Measurements from ENCODE around the gene CCDC12.
"Not testable (repeated sequence)": the region's sequence is repeated elsewhere in the genome, so short reads cannot be mapped to it uniquely, and the experiment has no call there.

CCDC12 gene

DNA sequence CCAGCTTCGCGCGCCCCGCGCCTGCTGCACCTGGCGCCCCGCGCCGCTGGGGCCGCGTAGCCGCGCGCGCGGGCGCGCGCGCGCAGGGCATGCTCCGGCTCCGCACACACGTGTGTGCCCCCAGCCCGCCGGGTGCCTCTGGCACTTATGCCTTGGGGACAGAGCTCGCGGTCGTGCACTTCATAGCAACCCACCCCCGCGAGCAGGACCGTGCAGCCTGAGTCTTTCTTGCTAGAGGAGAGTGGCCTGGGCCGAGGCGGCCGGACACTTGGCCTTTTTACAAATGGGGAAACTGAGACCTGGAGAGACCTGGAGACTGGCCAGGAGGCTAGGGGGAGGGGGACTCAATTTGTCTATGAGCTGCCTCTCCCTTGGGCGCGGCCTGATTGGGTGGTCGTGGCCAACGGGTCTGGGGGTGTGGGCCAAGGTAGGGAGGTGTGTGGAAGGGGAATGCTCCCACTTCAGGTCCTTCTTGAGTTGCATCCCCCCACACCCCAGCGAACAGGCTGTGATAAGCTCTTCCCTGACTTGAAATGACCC, 3.5 kb upstream of the CCDC12 start:
- DNase-seq (ENCODE audit: low read depth), result no peak

DNA sequence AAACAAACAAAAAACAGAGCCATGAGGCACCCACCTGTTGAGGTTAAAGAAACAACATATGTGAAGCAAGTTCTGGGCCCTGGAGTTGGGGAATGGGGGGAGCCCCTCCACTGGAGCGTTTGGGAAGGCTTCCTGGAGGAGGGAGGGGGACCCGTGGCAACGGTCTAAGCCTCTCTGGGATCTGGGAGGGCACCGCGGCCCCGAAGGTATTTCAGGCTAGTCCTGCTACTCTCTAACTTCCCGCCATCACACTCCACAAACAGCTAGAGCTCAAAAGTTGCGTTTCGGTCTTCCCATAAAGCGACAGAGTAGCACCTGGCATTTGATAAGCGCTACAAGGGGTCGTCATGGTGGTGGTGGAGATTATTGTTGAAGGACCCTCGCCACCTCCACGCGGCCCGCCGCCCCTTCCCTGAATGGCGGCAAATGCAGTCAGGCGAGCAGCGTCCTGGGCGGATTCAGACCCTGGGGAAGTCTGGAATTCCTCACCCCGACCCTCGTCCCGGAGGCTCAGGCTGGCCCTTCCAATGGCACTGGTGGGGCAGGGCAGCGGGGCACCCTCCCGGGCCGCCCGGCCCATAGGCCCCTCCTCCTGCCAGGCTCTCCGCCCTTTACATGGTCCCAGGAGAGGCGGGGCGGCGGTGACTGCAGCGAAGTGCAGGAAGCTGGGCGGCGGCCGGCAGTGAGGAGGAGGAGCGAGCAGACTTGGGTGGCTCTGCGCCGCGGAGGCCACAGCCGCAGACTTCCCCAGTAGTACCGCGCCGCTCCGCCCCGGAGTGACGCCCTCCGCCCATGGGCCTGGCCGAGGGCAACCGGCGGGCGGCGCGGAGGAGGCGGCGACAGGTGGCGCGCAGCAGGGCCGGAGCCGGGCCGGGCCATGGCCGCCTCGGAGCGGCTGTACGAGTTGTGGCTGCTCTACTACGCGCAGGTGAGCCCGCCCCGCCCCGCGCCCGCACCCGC, 2.7 kb upstream of the CCDC12 start, which contains the start of gene NBEAL2:
TSS of gene NBEAL2 (plus strand) at position 682 of the 960 bp plus-strand sequence. CDS start at position 878, 196 bp downstream.
- peak; percentile 90 for DNase-seq (ENCODE audit: low read depth)

DNA sequence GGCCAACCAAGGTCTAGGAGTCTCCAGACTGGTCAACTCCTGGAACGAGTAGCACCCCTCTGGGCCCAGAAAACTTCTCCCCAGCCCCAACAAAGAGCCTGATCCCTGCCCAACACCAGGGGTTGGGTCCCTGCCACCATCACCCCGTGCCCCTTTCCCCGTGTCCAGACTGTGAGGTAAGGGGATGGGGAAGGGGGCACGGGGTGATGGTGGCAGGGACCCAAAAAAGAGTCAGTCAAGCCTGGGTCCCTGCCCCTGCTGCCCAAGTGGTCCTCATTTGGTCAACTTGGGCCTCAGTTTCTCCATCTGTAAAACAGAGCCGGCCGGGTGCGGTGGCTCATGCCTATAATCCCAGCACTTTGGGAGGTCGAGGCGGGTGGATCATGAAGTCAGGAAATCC, 1.8 kb upstream of the CCDC12 start:
- no peak for DNase-seq (ENCODE audit: low read depth)

DNA sequence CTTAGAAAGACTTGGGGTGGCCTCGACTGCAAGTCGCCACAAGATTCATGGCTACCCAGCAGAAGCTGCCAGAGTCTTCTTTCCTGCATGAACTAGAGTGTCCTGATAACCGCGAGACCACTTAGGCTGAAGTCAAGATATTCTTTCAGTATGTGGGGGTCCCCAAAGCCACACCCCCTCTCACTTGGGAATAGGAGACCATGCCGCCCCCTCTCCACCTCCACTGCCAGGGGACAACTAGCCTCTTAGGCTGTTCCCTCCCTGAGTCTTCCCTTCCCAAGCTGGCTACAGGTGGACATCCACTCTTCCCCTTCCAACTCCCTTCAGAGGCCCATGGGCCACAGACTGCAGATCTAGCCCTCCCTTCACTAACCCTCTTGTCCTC, 1.3 kb upstream of the CCDC12 start:
- no peak for DNase-seq (ENCODE audit: low read depth)

DNA sequence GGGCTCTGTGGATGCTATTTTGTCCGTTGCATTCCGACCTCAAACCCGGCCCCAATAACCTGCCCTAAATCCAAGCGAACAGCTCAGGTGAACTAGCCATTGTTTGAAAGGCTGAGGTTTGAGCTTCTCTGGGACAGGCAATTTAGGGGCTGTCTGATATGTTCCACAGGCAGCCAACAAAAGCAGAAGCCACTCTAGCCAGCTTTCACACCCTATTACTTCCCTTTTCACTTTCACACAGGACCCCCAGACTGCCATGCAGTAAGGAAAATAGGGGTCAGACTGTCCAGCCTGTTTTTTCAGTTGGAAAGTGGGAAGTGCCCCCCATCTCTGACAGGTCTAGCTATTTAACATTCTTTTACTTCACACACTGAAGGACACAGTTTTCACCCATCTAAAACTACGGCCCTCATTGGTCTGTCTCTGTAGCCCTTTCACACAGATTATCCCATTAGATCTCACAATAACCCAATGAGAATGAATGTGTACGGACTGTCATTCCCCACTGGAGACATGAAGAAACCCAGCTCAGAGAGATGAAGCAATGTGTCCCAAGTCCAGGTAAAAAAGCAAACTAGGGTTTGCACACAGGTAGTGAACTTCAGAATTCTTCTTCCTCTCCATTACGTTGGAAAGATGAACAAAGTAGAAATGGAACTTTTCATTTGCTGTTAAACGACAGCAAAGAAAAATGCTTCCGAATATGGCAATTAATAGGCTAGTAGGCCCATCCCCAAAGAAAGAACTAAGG, 1.9 kb downstream of the CCDC12 start:
- DNase-seq (ENCODE audit: low read depth), result no peak

DNA sequence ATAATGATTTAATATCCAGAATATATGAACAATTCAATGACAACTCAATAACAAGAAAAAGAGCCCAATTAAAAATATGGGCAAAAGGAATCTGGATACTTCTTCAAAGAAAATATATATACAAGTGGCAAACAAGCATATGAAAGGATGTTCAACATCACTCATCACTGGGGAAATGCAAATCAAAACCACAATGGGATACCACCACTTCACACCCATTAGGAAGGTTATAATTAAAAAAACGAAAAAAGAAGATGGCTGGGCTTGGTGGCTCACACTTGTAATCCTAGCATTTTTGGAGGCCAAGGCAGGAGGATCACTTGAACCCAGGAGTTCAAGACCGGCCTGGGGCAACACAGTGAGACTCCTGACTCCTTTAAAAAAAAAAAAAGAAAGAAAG, 4.1 kb downstream of the CCDC12 start:
- no peak for DNase-seq (ENCODE audit: low read depth)

DNA sequence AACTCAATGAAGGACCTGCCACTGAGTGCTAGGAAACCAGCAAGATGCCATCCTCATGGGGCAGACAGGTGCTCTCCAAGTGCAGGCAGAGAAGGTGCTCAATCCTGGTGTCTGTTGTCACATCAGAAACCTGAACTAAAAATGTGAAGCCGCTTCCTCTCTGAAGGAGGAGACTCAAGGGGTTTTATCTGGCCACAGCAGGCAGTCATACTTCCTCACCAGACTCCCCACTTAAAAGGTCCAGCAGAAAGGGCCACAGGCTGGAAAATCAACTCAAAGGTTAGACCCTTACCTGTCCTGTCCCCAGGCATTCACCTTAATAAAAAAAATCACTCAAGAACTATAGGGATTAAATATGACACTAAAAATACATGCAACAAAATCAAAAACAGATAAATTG, 4.8 kb downstream of the CCDC12 start:
- no peak for DNase-seq (ENCODE audit: low read depth)

DNA sequence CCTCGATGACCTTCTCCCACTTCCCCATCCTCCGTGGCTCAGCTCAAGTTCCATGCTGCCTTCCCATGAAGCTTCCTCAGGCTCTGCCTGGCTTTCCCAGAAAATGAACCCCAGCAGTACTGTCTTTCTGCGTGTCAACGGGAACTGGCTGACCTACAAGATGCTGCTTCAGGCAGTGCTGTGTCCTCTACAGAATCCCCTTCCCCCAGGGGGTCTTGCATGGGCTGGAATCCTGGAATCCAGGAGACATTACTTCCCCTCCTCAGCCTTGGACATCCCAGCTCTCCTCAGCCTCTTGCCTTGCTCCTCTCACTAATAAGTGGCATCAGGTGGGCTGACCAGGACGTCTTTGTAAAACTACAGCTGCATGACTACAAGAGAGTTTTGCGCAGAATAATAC, 5.4 kb downstream of the CCDC12 start:
- no peak for DNase-seq (ENCODE audit: low read depth)

DNA sequence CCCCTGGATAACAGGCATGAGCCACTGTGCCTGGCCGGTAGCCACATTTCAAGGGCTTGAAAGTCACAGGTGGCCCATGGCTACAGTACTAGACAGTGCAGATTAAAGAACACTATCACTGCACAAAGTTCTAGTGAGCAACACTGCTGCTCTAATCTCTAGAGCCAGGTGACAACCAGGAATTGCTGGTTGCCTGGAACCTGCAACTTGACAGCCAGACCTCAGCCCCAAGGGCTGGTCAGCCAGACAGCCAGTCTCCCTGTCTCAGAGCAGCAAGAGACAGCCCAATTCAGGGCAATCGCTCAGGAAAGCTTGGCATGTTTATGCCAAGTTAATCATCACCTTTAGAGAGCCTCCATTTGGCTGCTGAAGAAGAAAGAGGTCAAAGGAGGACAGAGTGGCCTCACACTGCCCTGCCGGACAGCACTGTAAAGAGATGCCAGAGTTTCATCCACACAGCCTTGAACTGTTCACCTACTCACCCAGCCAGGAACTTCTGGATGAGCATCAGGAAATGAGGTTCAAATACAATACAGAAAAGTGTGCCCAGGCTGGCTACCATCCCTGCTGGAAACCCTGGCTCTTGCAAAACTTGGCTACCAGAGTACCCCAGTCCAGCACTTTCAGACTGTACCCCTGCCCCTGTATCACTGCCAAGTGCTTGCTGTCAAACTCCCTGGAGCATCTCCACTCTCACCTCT, 6.0 kb downstream of the CCDC12 start:
- no peak for DNase-seq (ENCODE audit: low read depth)

DNA sequence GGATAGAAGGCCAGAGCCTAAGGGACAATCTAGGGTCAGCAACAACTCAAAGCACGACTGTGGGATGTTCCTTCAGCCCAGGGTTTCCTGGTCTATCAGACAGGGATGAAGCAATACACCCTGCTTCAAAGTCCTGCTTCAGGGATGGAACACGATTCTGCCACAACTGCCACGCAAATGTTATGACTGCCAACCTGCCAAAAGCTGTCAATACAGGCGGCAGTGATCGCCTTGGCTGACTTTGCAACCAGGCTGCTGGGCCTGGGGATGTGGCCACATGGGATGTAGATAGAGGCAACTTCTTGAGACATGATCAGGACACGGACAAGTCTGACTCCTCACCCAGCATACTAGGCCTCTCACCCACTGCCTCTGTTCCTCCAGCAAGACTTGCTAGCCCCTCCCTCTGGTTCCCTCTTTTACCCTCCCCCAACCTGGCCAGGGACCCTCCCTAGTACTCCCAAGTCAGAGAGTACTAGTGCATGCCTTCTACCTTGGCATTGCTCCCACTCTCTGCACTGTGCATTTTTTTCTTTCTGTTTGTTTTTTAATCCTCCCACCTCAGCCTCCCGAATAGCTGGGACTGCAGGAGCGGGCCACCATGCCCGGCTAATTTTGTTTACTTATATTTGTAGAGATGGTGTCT, 7.6 kb downstream of the CCDC12 start:
- DNase-seq (ENCODE audit: low read depth), result no peak

DNA sequence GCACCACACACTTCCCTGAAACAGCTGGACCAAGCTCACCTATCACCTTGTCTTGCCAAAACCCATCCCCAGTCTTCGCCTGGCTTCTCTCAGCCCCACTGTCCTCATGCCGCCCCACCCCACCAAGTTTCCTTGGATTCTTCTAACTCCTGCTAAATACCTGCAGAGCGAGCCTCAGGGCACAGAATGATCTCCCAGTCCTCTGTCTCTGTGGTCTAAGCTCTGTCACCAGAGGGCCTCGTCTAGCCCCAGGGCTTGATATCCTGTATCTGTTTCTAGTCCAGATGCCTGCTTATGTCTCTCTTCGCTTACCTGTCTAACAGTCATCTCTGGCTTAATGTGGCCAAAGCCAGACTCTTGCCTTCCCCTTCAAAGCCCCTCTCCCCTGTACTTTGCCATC, 9.7 kb downstream of the CCDC12 start:
- no peak for DNase-seq (ENCODE audit: low read depth)

DNA sequence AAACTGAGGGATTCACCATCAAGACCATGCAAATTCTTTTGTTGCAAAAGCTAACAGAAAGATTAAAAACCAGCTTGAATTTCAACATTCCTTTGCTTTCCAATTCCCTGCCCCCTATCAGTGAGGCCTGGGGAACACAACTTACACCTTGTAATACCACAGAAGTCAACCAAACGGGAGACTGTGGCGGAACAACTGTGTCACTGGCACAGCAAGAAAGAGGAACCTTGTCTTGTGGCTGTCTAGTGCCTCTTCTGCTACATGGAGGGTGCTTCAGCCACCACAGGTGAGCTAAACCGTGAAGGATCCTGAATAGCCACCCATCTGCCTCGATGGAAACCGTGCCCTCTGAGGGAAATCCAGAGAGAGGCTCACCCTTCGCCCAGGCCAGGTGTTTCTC, 11.4 kb downstream of the CCDC12 start:
- DNase-seq (ENCODE audit: low read depth), result no peak

DNA sequence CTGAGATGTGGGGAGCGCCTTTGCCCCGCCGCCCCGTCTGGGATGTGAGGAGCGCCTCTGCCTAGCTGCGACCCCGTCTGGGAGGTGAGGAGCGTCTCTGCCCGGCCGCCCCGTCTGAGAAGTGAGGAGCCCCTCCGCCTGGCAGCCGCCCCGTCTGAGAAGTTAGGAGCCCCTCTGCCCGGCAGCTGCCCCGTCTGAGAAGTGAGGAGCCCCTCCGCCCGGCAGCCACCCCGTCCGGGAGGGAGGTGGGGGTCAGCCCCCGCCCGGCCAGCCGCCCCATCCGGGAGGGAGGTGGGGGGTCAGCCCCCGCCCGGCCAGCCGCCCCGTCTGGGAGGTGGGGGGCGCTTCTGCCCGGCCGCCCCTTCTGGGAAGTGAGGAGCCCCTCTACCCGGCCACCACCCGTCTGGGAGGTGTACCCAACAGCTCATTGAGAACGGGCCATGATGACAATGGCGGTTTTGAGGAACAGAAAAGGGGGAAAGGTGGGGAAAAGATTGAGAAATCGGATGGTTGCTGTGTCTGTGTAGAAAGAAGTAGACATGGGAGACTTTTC, 12.4 kb downstream of the CCDC12 start:
- not testable (repeated sequence) for DNase-seq (ENCODE audit: low read depth)

DNA sequence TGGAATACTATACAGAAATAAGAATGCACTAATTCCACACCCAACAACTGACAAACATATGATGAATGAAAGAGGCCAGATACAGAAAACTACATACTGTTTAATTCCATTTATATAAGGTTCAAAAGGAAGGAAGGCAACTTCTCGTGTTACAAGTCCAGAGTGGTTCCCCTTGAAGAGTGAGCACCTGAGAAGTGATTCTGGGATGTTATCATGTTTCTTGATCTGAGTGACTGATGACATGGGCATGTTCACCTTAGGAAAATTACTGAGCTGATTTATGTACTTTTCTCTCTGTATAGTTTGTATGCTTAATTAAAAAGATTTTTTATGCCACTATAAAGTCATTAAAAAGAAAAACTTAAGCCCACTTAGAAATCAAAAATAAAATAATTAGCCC, 13.6 kb downstream of the CCDC12 start:
- DNase-seq (ENCODE audit: low read depth), result no peak

DNA sequence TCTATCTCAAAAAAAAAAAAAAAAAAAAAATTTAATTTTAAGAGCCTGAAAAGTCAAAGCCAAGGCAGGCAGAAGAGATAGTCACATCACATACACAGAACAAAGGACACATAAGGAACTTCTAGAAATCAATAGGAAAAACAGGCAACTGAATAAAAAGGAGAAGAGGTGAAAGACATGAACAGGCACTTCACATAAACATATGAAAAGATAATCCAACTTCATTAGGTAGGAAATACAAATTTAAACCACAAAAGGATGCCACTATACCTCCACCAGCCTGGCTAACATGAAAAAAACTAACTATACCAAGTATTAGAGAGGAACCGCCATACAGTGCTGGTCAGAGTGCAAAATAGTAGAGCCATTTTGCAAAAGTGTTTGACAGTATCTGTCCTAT, 14.1 kb downstream of the CCDC12 start:
- DNase-seq (ENCODE audit: low read depth), result no peak

DNA sequence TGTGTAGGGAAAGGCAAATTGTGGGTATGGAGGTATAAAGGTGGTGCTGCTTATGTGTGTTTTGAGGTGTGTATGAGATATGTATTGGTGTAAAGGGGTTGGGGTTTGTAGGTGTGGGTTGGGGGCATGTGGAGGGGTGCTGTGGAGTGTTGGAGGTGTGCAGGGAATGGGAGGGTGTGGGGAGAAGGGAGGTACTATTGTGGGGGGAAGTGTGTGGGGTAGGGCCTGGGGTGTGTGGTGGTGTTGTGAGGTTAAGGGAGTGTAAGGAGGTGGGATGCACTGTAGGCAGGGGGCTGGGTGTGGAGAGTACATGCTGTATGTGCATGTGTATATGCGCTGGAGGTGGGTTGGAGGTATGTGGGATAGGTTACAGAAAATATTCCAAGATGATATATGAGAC, 15.7 kb downstream of the CCDC12 start:
- no peak for DNase-seq (ENCODE audit: low read depth)

DNA sequence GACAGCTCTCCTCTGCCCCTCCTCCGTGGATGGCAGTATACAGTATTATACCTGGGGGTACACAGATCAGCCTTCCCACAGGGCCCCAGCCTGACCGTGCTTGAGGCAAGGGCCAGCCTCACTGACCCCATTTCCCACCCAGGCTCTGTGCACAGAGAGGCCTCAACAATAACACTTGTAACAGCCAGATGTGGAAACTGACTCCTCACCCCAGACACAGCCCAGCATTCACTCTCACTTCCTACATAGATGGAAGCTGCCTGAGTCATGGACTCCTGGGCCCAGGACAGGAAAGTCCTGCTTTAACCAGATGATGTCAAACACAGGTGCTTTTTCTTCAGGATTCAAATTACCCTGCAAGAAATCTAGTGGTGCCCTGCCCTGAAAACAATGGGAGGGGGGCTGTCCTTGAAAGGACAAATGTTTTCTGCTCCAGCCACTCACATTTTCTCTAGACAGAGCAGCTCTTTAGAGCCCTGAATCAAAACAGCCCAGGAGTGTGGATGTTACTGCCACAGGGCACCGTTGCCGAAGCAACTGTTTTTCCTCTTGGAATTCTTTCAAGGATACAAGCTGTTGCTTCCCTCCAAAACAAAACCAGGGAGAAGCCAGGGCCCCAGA, 16.4 kb downstream of the CCDC12 start:
- DNase-seq (ENCODE audit: low read depth), result no peak

DNA sequence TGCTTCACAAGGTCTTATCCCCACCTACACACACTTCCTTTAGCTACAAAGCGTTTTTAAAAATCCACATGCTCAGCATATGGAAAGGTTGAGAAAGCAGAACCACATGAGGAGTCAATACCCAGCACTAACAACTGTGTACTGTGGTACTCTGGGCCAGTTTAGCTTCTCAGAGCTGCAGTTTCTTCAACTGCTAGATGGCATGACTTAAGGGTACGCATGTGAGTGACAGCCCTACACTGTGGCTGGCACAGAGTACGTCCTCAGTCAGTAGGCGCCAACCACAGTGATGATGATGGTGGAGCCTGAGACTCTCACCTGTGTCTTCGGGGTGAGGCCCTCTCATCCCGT, 17.4 kb downstream of the CCDC12 start:
- DNase-seq (ENCODE audit: low read depth), result no peak

DNA sequence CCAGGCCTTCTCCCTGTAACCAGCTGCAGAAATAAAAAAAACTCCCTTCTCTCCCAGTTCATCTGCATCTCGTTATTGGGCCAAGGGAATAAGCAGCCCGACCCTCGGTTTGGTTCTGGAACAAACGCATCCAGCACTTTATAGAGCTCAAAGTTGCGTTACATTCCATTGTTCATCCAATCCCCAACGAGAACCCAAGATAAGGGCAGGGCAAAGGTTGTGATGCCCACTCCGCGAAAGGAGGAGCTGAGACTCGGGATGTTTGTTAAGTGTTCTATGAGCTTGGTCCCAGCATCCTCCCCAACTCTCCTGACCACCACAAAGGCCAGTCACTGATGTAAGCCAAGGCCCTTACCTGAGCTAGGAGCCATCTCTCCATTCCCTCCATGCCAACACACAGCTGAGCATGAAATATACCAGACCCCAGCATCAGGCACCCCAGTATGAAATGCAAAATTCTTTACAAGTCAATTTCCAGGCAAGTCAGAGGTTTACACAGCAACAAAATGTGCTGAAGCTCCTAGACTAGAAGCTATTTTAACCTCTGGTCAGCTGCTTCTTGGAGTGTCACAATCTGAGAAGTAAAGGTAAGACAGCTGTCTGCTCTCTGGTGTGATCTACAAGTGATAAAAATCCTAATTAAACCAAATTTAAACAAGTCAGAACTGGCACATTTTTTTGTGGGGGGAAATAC, 17.9 kb downstream of the CCDC12 start:
- DNase-seq (ENCODE audit: low read depth), result no peak

DNA sequence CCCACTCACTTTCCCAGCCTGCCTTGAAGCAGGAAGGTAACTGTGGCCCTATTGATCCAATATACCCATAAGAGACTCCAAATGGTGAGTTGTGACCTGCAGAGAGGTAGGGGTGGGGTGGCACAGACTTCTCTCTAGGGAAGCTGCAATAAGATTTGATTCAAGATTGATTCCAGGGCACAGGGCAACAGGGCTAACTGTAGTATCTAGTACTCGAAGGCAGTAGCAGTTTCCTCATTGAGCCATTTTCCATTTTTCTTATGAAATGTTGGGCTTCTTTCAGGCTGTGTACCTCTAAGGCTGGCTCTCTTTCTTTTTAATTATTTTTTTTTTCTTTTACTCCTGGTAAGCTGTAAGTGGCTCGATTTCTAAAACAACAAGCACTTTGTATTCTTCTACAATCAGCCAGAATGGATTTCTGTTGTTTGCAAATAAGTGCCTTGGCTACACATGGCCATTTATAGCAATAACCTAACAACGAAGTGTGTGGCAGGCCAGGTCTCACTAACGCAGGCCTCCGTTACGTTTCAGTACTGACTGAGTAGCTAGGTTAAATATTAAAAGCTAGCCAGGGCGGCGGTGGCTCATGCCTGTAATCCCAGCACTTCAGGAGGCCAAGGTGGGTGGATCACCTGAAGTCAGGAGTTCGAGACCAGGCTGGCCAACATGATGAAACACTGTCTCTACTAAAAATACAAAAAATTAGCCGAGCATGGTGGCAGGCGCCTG, 19.3 kb downstream of the CCDC12 start:
- no peak for DNase-seq (ENCODE audit: low read depth)

Data from stimulated activated CD8-positive, alpha-beta memory T cell treated with anti-CD3 and anti-CD28 coated beads, Interleukin-7, amount 100 ng/mL, for 24 hours (primary cell).